ENCODE measurements around the gene FAAP24. TPM values are rescaled to one million over a fixed set of nuclear protein-coding genes. Genes with fewer than 3 reads are reported as not detected.
A peak's percentile ranks its signal among the peaks of the same experiment; 100 is the strongest.
"Not testable (repeated sequence)": the region's sequence is repeated elsewhere in the genome, so short reads cannot be mapped to it uniquely, and the experiment has no call there.

Gene FAAP24
- total RNA-seq, 2 donors from 2014 or later: 4.6 to 5.4 TPM

DNA sequence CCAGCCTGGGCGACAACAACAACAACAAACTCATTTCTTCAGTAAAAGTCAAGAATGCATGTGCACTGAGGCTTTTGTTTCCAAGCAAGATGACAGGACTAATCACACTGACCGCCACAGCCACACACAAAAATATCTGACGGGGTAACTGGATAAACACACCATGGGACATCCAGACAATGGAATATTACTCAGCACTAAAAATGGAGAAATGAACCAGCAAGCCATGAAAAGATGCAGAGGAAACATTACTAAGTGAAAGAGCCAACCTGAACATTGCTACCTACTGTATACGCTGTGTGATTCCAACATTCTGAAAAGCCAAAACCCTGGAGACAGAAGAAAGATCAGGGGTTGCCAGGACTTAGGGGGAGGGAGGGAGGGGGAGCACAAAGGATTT is 36.7 kb downstream of the FAAP24 start:
- peaks cover 55% of the 10 kb centered on the region for H3K36me3 ChIP-seq (ENCODE audit: control insufficient read depth, insufficient read depth, low read length)
- no peak overlapping the region for H3K4me3 ChIP-seq (ENCODE audit: low read length)
- H3K27ac Mint-ChIP-seq: no peak overlapping the region
- WGBS, 2 experiments (ENCODE audit: insufficient coverage in 1 of 2, insufficient read length in 1 of 2): 88 to 95% methylated on average over 3 to 4 of the region's 4 CpGs
- H3K4me1 Mint-ChIP-seq: peaks cover 4% of the 10 kb centered on the region
- no peaks in the 10 kb centered on the region for H3K9me3 Mint-ChIP-seq
- H3K27ac ChIP-seq (ENCODE audit: low read depth, low read length): no peak overlapping the region
- no peaks in the 10 kb centered on the region for H3K4me1 ChIP-seq (ENCODE audit: control insufficient read depth, insufficient read depth, low read length)
- no peaks in the 10 kb centered on the region for H3K27me3 Mint-ChIP-seq (ENCODE audit: insufficient read depth)
- TF ChIP-seq, protein P1, sequence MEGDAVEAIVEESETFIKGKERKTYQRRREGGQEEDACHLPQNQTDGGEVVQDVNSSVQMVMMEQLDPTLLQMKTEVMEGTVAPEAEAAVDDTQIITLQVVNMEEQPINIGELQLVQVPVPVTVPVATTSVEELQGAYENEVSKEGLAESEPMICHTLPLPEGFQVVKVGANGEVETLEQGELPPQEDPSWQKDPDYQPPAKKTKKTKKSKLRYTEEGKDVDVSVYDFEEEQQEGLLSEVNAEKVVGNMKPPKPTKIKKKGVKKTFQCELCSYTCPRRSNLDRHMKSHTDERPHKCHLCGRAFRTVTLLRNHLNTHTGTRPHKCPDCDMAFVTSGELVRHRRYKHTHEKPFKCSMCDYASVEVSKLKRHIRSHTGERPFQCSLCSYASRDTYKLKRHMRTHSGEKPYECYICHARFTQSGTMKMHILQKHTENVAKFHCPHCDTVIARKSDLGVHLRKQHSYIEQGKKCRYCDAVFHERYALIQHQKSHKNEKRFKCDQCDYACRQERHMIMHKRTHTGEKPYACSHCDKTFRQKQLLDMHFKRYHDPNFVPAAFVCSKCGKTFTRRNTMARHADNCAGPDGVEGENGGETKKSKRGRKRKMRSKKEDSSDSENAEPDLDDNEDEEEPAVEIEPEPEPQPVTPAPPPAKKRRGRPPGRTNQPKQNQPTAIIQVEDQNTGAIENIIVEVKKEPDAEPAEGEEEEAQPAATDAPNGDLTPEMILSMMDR (conservative IDR thresholded peaks at IDR 0.05): no peak
- no peaks in the 10 kb centered on the region for H3K27me3 ChIP-seq (ENCODE audit: control insufficient read depth, insufficient read depth, low read length, poor library complexity, severe bottlenecking)
- H3K9me3 ChIP-seq (ENCODE audit: control insufficient read depth, low read length): no peaks in the 10 kb centered on the region
- H3K36me3 Mint-ChIP-seq (ENCODE audit: low read depth): peaks cover 58% of the 10 kb centered on the region
- H3K9ac ChIP-seq (ENCODE audit: extremely low read depth, low read length, poor library complexity, severe bottlenecking): no peak overlapping the region
- no peak for DNase-seq
- no peak overlapping the region for H3K4me3 Mint-ChIP-seq

DNA sequence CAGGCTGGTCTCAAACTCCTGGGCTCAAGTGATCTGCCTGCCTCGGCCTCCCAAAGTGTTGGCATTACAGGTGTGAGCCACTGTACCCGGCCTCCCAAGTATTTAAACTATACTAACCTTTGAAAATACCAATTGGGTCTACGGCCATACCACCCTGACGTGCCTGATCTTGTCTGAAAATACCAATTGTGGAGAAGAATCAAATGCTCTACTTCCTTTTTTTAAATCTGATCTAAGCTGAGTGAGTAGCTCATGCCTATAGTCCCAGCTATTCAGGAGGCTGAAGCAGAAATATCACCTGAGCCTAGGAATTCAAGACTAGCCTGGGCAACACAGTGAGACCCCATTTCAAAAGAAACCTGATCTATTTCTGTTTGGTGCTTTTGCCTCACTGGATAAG is 38.8 kb downstream of the FAAP24 start:
- not testable (repeated sequence) for H3K27me3 Mint-ChIP-seq (ENCODE audit: insufficient read depth); H3K4me3 ChIP-seq (ENCODE audit: low read length); H3K27ac Mint-ChIP-seq; H3K9me3 ChIP-seq (ENCODE audit: control insufficient read depth, low read length); H3K4me1 ChIP-seq (ENCODE audit: control insufficient read depth, insufficient read depth, low read length); H3K4me3 Mint-ChIP-seq; H3K27me3 ChIP-seq (ENCODE audit: control insufficient read depth, insufficient read depth, low read length, poor library complexity, severe bottlenecking); H3K4me1 Mint-ChIP-seq; DNase-seq; H3K27ac ChIP-seq (ENCODE audit: low read depth, low read length); H3K9me3 Mint-ChIP-seq; H3K9ac ChIP-seq (ENCODE audit: extremely low read depth, low read length, poor library complexity, severe bottlenecking)
- H3K36me3 Mint-ChIP-seq (ENCODE audit: low read depth): peaks cover 58% of the 10 kb centered on the region
- peaks cover 60% of the 10 kb centered on the region for H3K36me3 ChIP-seq (ENCODE audit: control insufficient read depth, insufficient read depth, low read length)
- WGBS, 2 experiments (ENCODE audit: insufficient coverage in 1 of 2, insufficient read length in 1 of 2): 91 to 100% methylated on average over 4 of the region's 4 CpGs

DNA sequence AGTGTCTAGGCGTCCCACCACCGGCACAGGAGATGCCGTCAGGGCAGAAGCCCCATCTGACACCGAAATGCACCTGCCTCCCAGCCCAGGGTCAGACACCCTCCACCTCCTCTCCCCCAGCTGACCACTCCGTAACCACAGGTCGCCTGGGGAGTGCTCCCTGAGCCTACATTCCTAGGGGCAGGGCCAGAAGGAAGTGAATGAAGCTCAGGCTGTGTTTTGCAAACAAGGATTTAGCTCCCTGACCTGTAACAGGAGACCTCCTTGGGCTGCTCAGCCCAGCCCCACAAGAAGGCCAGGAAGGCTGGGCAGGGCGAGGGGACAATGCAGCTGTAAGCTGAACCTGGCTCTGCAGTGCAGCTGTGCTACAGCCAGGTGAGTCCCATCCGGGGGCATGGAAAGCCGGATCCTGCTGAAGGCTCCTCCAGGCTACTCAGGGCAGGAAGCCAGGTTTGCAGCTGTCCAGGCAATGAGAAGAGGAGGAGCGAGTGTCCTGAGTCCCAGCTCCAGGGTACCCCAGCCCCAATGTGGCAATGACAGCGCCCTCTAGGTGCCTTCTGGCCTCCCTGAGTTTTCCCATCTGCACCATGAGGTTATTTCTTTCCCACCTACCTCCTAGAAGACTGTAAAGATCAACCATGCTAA is 50.6 kb downstream of the FAAP24 start:
- 36% methylated on average over 6 to 11 of the region's 11 CpGs for WGBS, 2 experiments (ENCODE audit: insufficient coverage in 1 of 2, insufficient read length in 1 of 2)
- Mint-ChIP-seq H3K27ac (peak overlapping the region; percentile 96), H3K9me3 (peaks cover under 1% of the 10 kb centered on the region), H3K4me1 (peaks cover 9% of the 10 kb centered on the region), H3K27me3 (ENCODE audit: insufficient read depth) (no peaks in the 10 kb centered on the region), H3K36me3 (ENCODE audit: low read depth) (peaks cover 51% of the 10 kb centered on the region), H3K4me3 (peak overlapping the region; percentile 38)
- Histone ChIP-seq H3K4me1 (ENCODE audit: control insufficient read depth, insufficient read depth, low read length) (peaks cover 3% of the 10 kb centered on the region), H3K9ac (ENCODE audit: extremely low read depth, low read length, poor library complexity, severe bottlenecking) (no peak overlapping the region), H3K4me3 (ENCODE audit: low read length) (no peak overlapping the region), H3K27ac (ENCODE audit: low read depth, low read length) (no peak overlapping the region), H3K27me3 (ENCODE audit: control insufficient read depth, insufficient read depth, low read length, poor library complexity, severe bottlenecking) (no peaks in the 10 kb centered on the region), H3K36me3 (ENCODE audit: control insufficient read depth, insufficient read depth, low read length) (peaks cover 61% of the 10 kb centered on the region), H3K9me3 (ENCODE audit: control insufficient read depth, low read length) (peaks cover 1% of the 10 kb centered on the region)
- TF ChIP-seq, protein P1 (conservative IDR thresholded peaks at IDR 0.05): peak; percentile 81
- peak; percentile 93 for DNase-seq

DNA sequence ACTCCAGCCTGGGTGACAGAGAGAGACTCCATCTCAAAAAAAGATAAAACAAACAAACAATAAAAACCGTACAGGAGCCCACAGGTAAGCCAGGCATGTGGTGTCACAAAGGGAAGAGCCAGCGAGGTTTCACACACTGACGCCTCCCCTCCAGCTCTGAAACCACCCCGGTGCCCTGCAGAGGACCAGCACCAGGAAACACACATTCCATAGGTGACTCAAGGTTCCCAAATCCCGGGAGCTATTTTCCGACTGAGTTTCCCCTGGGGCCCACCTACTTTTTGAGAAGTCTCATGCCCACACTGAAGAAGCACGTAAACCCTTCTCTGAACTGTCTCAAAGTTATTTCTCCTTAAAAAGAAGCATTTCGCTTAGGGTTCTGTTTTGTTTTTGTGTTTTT is 52.4 kb downstream of the FAAP24 start:
- H3K36me3 ChIP-seq (ENCODE audit: control insufficient read depth, insufficient read depth, low read length): peaks cover 62% of the 10 kb centered on the region
- no peaks in the 10 kb centered on the region for H3K27me3 Mint-ChIP-seq (ENCODE audit: insufficient read depth)
- no peak overlapping the region for H3K4me3 ChIP-seq (ENCODE audit: low read length)
- no peak overlapping the region for H3K27ac ChIP-seq (ENCODE audit: low read depth, low read length)
- peak; percentile 40 for DNase-seq
- no peak overlapping the region for H3K27ac Mint-ChIP-seq
- H3K4me1 ChIP-seq (ENCODE audit: control insufficient read depth, insufficient read depth, low read length): peaks cover 3% of the 10 kb centered on the region
- 92 to 94% methylated on average over 6 to 8 of the region's 8 CpGs for WGBS, 2 experiments (ENCODE audit: insufficient coverage in 1 of 2, insufficient read length in 1 of 2)
- peaks cover 19% of the 10 kb centered on the region for H3K9me3 ChIP-seq (ENCODE audit: control insufficient read depth, low read length)
- TF ChIP-seq, protein P1 (conservative IDR thresholded peaks at IDR 0.05): no peak
- peaks cover 9% of the 10 kb centered on the region for H3K4me1 Mint-ChIP-seq
- no peak overlapping the region for H3K9ac ChIP-seq (ENCODE audit: extremely low read depth, low read length, poor library complexity, severe bottlenecking)
- peaks cover 58% of the 10 kb centered on the region for H3K36me3 Mint-ChIP-seq (ENCODE audit: low read depth)
- H3K4me3 Mint-ChIP-seq: no peak overlapping the region
- peaks cover 15% of the 10 kb centered on the region for H3K9me3 Mint-ChIP-seq
- no peaks in the 10 kb centered on the region for H3K27me3 ChIP-seq (ENCODE audit: control insufficient read depth, insufficient read depth, low read length, poor library complexity, severe bottlenecking)

DNA sequence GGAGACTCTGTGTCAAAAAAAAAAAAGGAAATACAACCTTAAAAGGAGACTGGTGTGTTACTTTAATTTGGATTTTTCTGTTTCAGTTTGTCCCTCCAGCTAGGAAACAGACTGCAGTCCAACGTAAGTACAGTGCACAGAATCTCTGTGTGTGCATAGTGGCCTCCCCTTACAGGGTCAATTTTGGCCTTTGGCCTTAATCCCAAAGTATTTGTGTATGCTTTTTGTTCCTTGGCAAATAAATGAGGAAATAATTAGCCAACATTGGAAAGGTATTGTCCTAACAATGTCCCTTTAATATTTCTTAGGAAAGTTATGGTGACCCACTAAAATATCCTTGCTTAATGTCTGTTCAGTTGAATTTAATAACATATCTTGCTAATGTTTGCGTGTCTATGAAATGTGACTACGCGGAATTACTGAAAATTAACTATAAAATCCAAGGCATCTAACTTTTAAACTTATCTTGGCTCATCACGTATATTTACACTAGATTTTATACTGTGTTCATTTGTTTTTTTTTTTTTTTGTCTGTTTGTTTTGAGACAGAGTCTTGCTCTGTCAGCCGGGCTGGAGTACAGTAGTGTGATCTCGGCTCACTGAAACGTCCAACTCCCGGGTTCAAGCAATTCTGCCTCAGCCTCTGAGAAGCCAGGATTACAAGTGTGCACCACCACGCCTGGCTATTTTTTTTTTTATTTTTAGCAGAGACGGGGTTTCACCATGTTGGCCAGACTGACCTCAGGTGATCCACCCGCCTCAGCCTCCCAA is 53.6 kb downstream of the FAAP24 start:
- not testable (repeated sequence) for H3K27me3 Mint-ChIP-seq (ENCODE audit: insufficient read depth); H3K27ac ChIP-seq (ENCODE audit: low read depth, low read length); H3K4me3 Mint-ChIP-seq; H3K27ac Mint-ChIP-seq; H3K27me3 ChIP-seq (ENCODE audit: control insufficient read depth, insufficient read depth, low read length, poor library complexity, severe bottlenecking); DNase-seq; H3K4me3 ChIP-seq (ENCODE audit: low read length); H3K9ac ChIP-seq (ENCODE audit: extremely low read depth, low read length, poor library complexity, severe bottlenecking); H3K4me1 Mint-ChIP-seq; H3K4me1 ChIP-seq (ENCODE audit: control insufficient read depth, insufficient read depth, low read length)
- WGBS, 2 experiments (ENCODE audit: insufficient coverage in 1 of 2, insufficient read length in 1 of 2): 96 to 97% methylated on average over 4 to 11 of the region's 12 CpGs
- Mint-ChIP-seq H3K36me3 (ENCODE audit: low read depth) (peaks cover 61% of the 10 kb centered on the region), H3K9me3 (peaks cover 28% of the 10 kb centered on the region)
- H3K9me3 ChIP-seq (ENCODE audit: control insufficient read depth, low read length): peaks cover 32% of the 10 kb centered on the region
- H3K36me3 ChIP-seq (ENCODE audit: control insufficient read depth, insufficient read depth, low read length): peaks cover 62% of the 10 kb centered on the region

All from endodermal cell (in vitro differentiated cells).